PFSK-1 (cell line): Measurements from ENCODE around the gene KDM4F.

Experiments
- FOXP2 ChIP-seq: optimal IDR thresholded peaks from 2 replicates; pipeline ENCODE3; 2011; ENCODE audit warnings: borderline replicate concordance, control low read depth, inconsistent platforms; ENCODE audit not compliant: insufficient read depth; ENCODE audit errors: extremely low read length, extremely low read depth
- POLR2AphosphoS5 ChIP-seq: IDR thresholded peaks from 2 replicates; pipeline ENCODE4 v1.6.1; 2012; ENCODE audit warnings: low read depth, mild to moderate bottlenecking, control low read depth, low read length, moderate library complexity
- REST ChIP-seq, 2 experiments: IDR thresholded peaks; 2 replicates each; pipeline versions ENCODE4 v1.6.1 to v1.8.0; 2011 to 2012; ENCODE audit warnings: low read depth in 2 of 2, low read length in 2 of 2, control low read depth in 1 of 2, inconsistent platforms in 1 of 2, mild to moderate bottlenecking in 1 of 2, moderate library complexity in 1 of 2; ENCODE audit not compliant: insufficient read depth in 1 of 2
- SIN3A ChIP-seq: IDR thresholded peaks from 2 replicates; pipeline ENCODE4 v1.6.1; 2012; ENCODE audit warnings: mild to moderate bottlenecking, low read length, moderate library complexity, borderline replicate concordance; ENCODE audit not compliant: insufficient read depth
- TAF1 ChIP-seq: IDR thresholded peaks from 2 replicates; pipeline ENCODE4 v1.6.1; 2012; ENCODE audit warnings: low read length, control low read depth, borderline replicate concordance; ENCODE audit not compliant: insufficient read depth

GRCh38 chr11:95014184-95014821 lies 34.9 kb upstream of the KDM4F start:
- TF ChIP-seq POLR2AphosphoS5, result no peak
- TF ChIP-seq FOXP2, result no peak
- TF ChIP-seq REST (IDR thresholded peaks at IDR 0.05; ENCODE audit: insufficient read depth in 1 of 2, low read depth in 2 of 2, low read length in 2 of 2), result no peak
- no peak for TF ChIP-seq SIN3A
- TF ChIP-seq TAF1, result no peak
